Central memory CD8-positive, alpha-beta T cell (primary cell): ENCODE data around the gene C5orf58.

ENCODE experiments used
- ATAC-seq: fragments of 150-1000 bp; cut with Tn5 transposase; replicated peaks from 2 replicates; pipeline ENCODE4 v1.10.0; 2022; ENCODE audit warnings: mild to moderate bottlenecking, moderate FRiP score, moderate number of reproducible peaks; ENCODE audit not compliant: poor library complexity, severe bottlenecking; ENCODE audit errors: extremely low read depth
- DNase-seq, 2 donors: peaks; one replicate each; pipeline ENCODE4 v3.0.0; 2021; ENCODE audit warnings: low spot score in 2 of 2
- H3K27ac Mint-ChIP-seq: one replicate; pipeline ENCODE4 v1.8.0; 2022; ENCODE audit warnings: low read depth, mild to moderate bottlenecking, moderate library complexity, mixed read lengths
- H3K27me3 Mint-ChIP-seq: one replicate; pipeline ENCODE4 v1.8.0; 2022; ENCODE audit warnings: mixed read lengths
- H3K36me3 Mint-ChIP-seq: one replicate; pipeline ENCODE4 v1.8.0; 2022; ENCODE audit warnings: mild to moderate bottlenecking, moderate library complexity, mixed read lengths; ENCODE audit not compliant: insufficient read depth
- H3K4me1 Mint-ChIP-seq: one replicate; pipeline ENCODE4 v1.8.0; 2022; ENCODE audit warnings: mixed read lengths
- H3K4me3 Mint-ChIP-seq: one replicate; pipeline ENCODE4 v1.8.0; 2022; ENCODE audit warnings: mild to moderate bottlenecking, moderate library complexity, mixed read lengths
- H3K9me3 Mint-ChIP-seq: one replicate; pipeline ENCODE4 v1.8.0; 2022; ENCODE audit warnings: mixed read lengths

The C5orf58 gene, protein sequence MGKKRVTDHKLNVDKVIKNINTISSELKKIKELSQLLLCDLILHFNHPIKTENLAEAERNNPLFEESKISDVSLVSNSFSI

DNA sequence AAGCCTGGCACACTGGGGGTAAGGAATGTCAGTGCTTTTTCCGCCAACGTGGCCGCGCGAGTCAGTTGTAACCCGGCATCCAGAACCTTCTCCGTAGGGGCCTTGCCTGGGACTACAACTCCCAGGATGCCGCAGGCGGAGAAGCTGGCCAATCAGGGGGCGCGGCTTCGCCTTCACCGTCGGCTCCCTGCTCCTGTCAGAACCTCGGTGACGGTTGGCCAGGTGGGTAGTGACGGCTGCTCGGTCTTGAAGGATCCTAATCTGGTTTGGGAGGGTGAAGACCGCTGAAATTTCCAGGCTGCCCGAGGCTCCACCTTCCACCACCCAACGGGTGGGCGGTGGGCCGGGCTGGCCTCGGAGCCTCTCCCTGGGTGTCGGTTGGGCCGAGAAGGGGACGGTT lies at the start of gene C5orf58:
TSS of gene C5orf58 (plus strand) at position 200 of the 400 bp plus-strand sequence. CDS start 1,992 bp downstream, outside the sequence.
- ATAC-seq = no peak
- DNase-seq = no peak
- H3K4me3 Mint-ChIP-seq = no peak within 1 kb of the TSS
- H3K27me3 Mint-ChIP-seq = no peaks in the 10 kb centered on the region
- no peaks in the 10 kb centered on the region for H3K9me3 Mint-ChIP-seq
- peaks cover 2% of the 10 kb centered on the region for H3K36me3 Mint-ChIP-seq
- H3K4me1 Mint-ChIP-seq = no peaks in the 10 kb centered on the region
- H3K27ac Mint-ChIP-seq = peak within 1 kb of the TSS; percentile 14

GRCh38 chr5:170183816-170184687 lies 48.7 kb upstream of the C5orf58 start:
- DNase-seq (no peak), ATAC-seq (no peak)
- no peaks in the 10 kb centered on the region for H3K9me3 Mint-ChIP-seq
- H3K27ac Mint-ChIP-seq = no peak overlapping the region
- peaks cover 38% of the 10 kb centered on the region for H3K27me3 Mint-ChIP-seq
- H3K36me3 Mint-ChIP-seq = no peaks in the 10 kb centered on the region
- H3K4me3 Mint-ChIP-seq = no peak overlapping the region
- H3K4me1 Mint-ChIP-seq = no peaks in the 10 kb centered on the region

DNA sequence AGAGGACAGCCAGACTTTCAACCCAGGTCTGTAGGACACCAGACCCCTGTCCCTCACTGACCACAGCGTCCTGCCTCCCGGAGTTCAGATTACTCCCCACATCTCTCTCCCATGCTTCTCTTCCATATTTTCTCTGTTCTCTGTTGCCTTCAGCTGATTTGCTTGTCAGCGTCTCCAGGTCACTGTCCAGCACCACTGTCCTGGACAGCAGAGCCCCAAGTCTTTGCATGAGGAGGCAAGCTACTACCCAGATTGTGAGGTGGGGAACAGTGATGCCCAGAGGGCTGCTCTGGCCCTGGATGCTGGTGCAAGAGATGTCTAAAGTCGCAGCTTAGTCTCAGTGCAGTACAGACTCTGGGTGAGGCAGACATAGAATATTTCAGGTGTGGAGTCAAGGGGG lies 48.0 kb upstream of the C5orf58 start:
- Mint-ChIP-seq H3K4me1 (no peaks in the 10 kb centered on the region), H3K27me3 (peaks cover 45% of the 10 kb centered on the region), H3K27ac (no peak overlapping the region), H3K36me3 (no peaks in the 10 kb centered on the region), H3K9me3 (no peaks in the 10 kb centered on the region), H3K4me3 (no peak overlapping the region)
- no peak for DNase-seq
- no peak for ATAC-seq

DNA sequence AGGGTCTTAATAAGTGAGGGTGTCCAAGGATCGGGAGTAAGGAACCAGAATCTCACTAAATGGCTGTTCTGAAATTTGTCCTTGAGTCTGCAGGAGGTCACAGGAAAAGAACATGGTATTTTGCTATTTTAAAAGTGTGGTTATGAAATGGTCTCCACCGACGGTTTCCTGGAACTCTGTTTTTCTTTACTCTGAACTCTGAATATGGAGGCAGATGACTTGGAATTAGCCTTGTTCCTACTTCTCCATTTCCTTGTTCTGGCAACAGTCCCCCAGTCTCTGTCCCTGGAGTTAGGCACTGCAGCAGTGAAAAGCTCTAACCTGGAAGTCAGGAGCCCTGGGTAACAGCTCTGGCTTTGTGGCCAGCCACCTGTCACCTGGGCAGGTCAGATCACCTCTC lies 46.6 kb upstream of the C5orf58 start:
- Mint-ChIP-seq H3K36me3 (no peaks in the 10 kb centered on the region), H3K4me3 (no peak overlapping the region), H3K27me3 (peaks cover 39% of the 10 kb centered on the region), H3K27ac (no peak overlapping the region), H3K4me1 (no peaks in the 10 kb centered on the region), H3K9me3 (no peaks in the 10 kb centered on the region)
- no peak for ATAC-seq
- DNase-seq = no peak

DNA sequence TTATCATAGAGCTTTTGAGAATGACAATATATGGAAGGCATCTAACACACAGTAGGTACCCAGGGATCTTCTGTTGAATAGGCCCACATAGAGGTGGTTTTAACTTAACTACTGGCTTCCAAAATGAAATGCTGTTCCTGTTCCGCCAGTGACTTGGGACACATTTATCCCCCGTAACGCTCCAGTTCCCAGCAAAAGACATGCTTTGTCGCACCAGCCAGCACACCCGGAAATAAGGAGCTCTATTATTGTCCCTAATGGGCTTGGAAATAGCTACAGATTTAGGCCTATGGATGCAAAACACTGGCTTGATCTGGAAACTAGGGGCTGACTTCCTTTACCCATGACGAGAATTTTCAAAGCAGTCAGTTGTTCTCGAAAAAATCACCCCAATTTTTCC lies 45.9 kb upstream of the C5orf58 start:
- Mint-ChIP-seq H3K4me1 (no peaks in the 10 kb centered on the region), H3K36me3 (no peaks in the 10 kb centered on the region), H3K9me3 (no peaks in the 10 kb centered on the region), H3K27me3 (peaks cover 33% of the 10 kb centered on the region), H3K4me3 (no peak overlapping the region), H3K27ac (no peak overlapping the region)
- DNase-seq (no peak), ATAC-seq (no peak)

DNA sequence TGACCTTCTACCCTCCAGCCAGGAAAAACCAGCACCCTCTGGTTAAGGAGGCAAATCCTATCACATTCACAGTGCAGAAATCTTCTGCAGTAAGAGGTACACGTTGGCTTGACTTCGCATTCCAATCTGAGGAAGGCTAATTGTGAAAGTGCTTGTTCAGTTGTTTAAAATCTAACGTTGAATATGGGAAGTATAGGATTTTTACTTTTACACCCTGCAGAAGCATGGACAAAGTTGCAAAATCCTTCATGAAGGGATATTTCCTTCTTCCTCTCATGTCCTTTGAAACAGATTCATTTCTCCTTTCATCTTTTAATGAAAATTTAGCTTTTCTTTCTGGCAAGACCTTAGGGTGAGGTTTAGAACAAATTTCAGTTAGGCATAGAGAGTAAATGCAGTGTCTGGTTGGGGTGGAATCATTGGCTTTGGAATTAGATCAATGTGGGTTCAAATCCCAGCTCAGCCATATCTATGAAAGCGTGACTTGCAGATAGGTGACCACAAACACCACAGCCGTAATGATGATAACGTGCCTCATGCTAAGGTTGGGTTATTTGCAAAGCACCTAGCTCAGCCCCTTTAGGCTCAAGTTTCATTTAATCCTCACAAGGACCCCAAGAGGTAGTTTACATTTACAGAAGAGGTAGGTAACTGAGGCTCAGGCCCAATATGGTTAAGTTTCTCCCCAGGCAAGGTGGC lies 42.2 kb upstream of the C5orf58 start:
- DNase-seq (no peak), ATAC-seq (no peak)
- no peaks in the 10 kb centered on the region for H3K4me1 Mint-ChIP-seq
- H3K36me3 Mint-ChIP-seq = no peaks in the 10 kb centered on the region
- H3K9me3 Mint-ChIP-seq = no peaks in the 10 kb centered on the region
- no peak overlapping the region for H3K27ac Mint-ChIP-seq
- H3K27me3 Mint-ChIP-seq = peaks cover 11% of the 10 kb centered on the region
- H3K4me3 Mint-ChIP-seq = no peak overlapping the region

- Mint-ChIP-seq H3K27ac (no peak overlapping the region), H3K9me3 (no peaks in the 10 kb centered on the region), H3K4me1 (no peaks in the 10 kb centered on the region), H3K4me3 (no peak overlapping the region), H3K36me3 (no peaks in the 10 kb centered on the region), H3K27me3 (peaks cover 22% of the 10 kb centered on the region)
- DNase-seq = no peak
- no peak for ATAC-seq
Measured at GRCh38 chr5:170192829-170193228, 40.0 kb upstream of the C5orf58 start.

GRCh38 chr5:170195961-170196360 lies 36.8 kb upstream of the C5orf58 start:
- Mint-ChIP-seq H3K4me3 (no peak overlapping the region), H3K36me3 (no peaks in the 10 kb centered on the region), H3K4me1 (no peaks in the 10 kb centered on the region), H3K27ac (no peak overlapping the region), H3K27me3 (peaks cover 10% of the 10 kb centered on the region), H3K9me3 (no peaks in the 10 kb centered on the region)
- DNase-seq = no peak
- no peak for ATAC-seq

- peaks cover 46% of the 10 kb centered on the region for H3K27me3 Mint-ChIP-seq
- ATAC-seq (no peak), DNase-seq (no peak)
- H3K36me3 Mint-ChIP-seq = no peaks in the 10 kb centered on the region
- no peak overlapping the region for H3K27ac Mint-ChIP-seq
- H3K9me3 Mint-ChIP-seq = no peaks in the 10 kb centered on the region
- no peak overlapping the region for H3K4me3 Mint-ChIP-seq
- H3K4me1 Mint-ChIP-seq = no peaks in the 10 kb centered on the region
Measured at GRCh38 chr5:170200876-170201275, 31.9 kb upstream of the C5orf58 start.

- Mint-ChIP-seq H3K4me1 (no peaks in the 10 kb centered on the region), H3K27ac (no peak overlapping the region), H3K27me3 (peaks cover 44% of the 10 kb centered on the region), H3K4me3 (no peak overlapping the region), H3K9me3 (no peaks in the 10 kb centered on the region), H3K36me3 (no peaks in the 10 kb centered on the region)
- ATAC-seq = no peak
- DNase-seq = no peak
Measured at GRCh38 chr5:170201311-170201710, 31.5 kb upstream of the C5orf58 start.

- ATAC-seq (no peak), DNase-seq (no peak)
- H3K9me3 Mint-ChIP-seq = no peaks in the 10 kb centered on the region
- no peaks in the 10 kb centered on the region for H3K36me3 Mint-ChIP-seq
- H3K27ac Mint-ChIP-seq = no peak overlapping the region
- no peaks in the 10 kb centered on the region for H3K4me1 Mint-ChIP-seq
- H3K27me3 Mint-ChIP-seq = peaks cover 46% of the 10 kb centered on the region
- H3K4me3 Mint-ChIP-seq = no peak overlapping the region
Measured at GRCh38 chr5:170202117-170202516, 30.7 kb upstream of the C5orf58 start.

DNA sequence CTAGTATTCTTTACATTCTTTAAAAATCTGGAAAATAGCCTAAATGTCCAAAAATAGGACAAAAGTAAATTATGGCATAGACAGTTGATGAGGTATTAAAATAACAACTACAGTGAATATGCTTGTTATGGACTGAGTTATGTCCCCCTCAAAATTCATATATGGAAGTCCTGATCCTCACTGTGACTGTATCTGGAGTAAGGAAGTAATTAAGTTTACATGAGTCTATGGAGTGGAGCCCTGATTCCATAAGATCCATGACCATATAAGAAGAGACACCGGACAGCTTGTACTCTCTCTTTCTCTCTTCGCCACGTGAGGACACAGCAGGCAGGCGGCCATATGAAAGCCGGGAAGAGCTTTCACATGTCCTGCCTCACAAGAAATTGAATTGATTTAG lies 28.6 kb upstream of the C5orf58 start:
- DNase-seq (no peak), ATAC-seq (no peak)
- Mint-ChIP-seq H3K27me3 (peaks cover 65% of the 10 kb centered on the region), H3K36me3 (no peaks in the 10 kb centered on the region), H3K4me3 (no peak overlapping the region), H3K9me3 (no peaks in the 10 kb centered on the region), H3K4me1 (no peaks in the 10 kb centered on the region), H3K27ac (no peak overlapping the region)

GRCh38 chr5:170206216-170206615 lies 26.6 kb upstream of the C5orf58 start:
- Mint-ChIP-seq H3K4me3 (no peak overlapping the region), H3K27me3 (peaks cover 81% of the 10 kb centered on the region), H3K36me3 (no peaks in the 10 kb centered on the region), H3K4me1 (no peaks in the 10 kb centered on the region), H3K27ac (no peak overlapping the region), H3K9me3 (no peaks in the 10 kb centered on the region)
- ATAC-seq = no peak
- DNase-seq = no peak
